ES-I3 (cell line): ENCODE measurements around the gene ECSIT.
A peak's percentile ranks its signal among the peaks of the same experiment; 100 is the strongest.

Experiments
- H3K36me3 ChIP-seq: 2 replicates; pipeline ENCODE4 v1.6.1; 2013; ENCODE audit warnings: mild to moderate bottlenecking, low read length, control low read depth, moderate library complexity; ENCODE audit not compliant: insufficient read depth
- H3K4me1 ChIP-seq: 2 replicates; pipeline ENCODE4 v1.6.1; 2013; ENCODE audit warnings: mild to moderate bottlenecking, control low read depth, low read length; ENCODE audit not compliant: insufficient read depth
- H3K9ac ChIP-seq: 2 replicates; pipeline ENCODE4 v1.6.1; 2013; ENCODE audit warnings: low read depth, mild to moderate bottlenecking, low read length, moderate library complexity
- H3K9me3 ChIP-seq: 2 replicates; pipeline ENCODE4 v1.6.1; 2013; ENCODE audit warnings: mild to moderate bottlenecking, low read length, moderate library complexity; ENCODE audit not compliant: control insufficient read depth, insufficient read depth

The ECSIT gene

GRCh38 chr19:11504502-11505031 lies 24.4 kb downstream of the ECSIT start:
- H3K9ac ChIP-seq: peak overlapping the region; percentile 61
- no peaks in the 10 kb centered on the region for H3K9me3 ChIP-seq
- H3K36me3 ChIP-seq: no peaks in the 10 kb centered on the region
- H3K4me1 ChIP-seq: no peaks in the 10 kb centered on the region; the same call in 1 of the 2 replicates

GRCh38 chr19:11499890-11500420 lies 29.0 kb downstream of the ECSIT start:
- H3K9ac ChIP-seq: no peak overlapping the region
- no peaks in the 10 kb centered on the region for H3K36me3 ChIP-seq
- H3K4me1 ChIP-seq: no peaks in the 10 kb centered on the region
- no peaks in the 10 kb centered on the region for H3K9me3 ChIP-seq

GRCh38 chr19:11499220-11499726 lies 29.7 kb downstream of the ECSIT start:
- Histone ChIP-seq H3K9ac (no peak overlapping the region), H3K4me1 (no peaks in the 10 kb centered on the region), H3K36me3 (no peaks in the 10 kb centered on the region), H3K9me3 (no peaks in the 10 kb centered on the region)

- Histone ChIP-seq H3K9me3 (no peaks in the 10 kb centered on the region), H3K4me1 (no peaks in the 10 kb centered on the region), H3K9ac (no peak overlapping the region), H3K36me3 (no peaks in the 10 kb centered on the region)
Measured at GRCh38 chr19:11496391-11497163, 32.4 kb downstream of the ECSIT start.

- Histone ChIP-seq H3K9ac (no peak overlapping the region), H3K4me1 (no peaks in the 10 kb centered on the region), H3K9me3 (no peaks in the 10 kb centered on the region), H3K36me3 (no peaks in the 10 kb centered on the region)
Measured at GRCh38 chr19:11495885-11496284, 33.0 kb downstream of the ECSIT start.

- Histone ChIP-seq H3K9me3 (no peaks in the 10 kb centered on the region), H3K9ac (no peak overlapping the region), H3K36me3 (no peaks in the 10 kb centered on the region)
Measured at GRCh38 chr19:11495481-11495880, 33.5 kb downstream of the ECSIT start.

GRCh38 chr19:11494634-11495285 lies 34.2 kb downstream of the ECSIT start:
- H3K9ac ChIP-seq: no peak overlapping the region
- no peaks in the 10 kb centered on the region for H3K9me3 ChIP-seq
- no peaks in the 10 kb centered on the region for H3K4me1 ChIP-seq
- no peaks in the 10 kb centered on the region for H3K36me3 ChIP-seq

More at GRCh38 chr19:11495481-11495880, 33.5 kb downstream of the ECSIT start:
- H3K4me1 ChIP-seq: no peaks in the 10 kb centered on the region

- Histone ChIP-seq H3K36me3 (no peaks in the 10 kb centered on the region), H3K9ac (no peak overlapping the region), H3K4me1 (no peaks in the 10 kb centered on the region), H3K9me3 (no peaks in the 10 kb centered on the region)
Measured at GRCh38 chr19:11489378-11489777, 39.6 kb downstream of the ECSIT start.

GRCh38 chr19:11486661-11487503 lies 42.1 kb downstream of the ECSIT start:
- Histone ChIP-seq H3K9ac (no peak overlapping the region), H3K9me3 (no peaks in the 10 kb centered on the region), H3K36me3 (no peaks in the 10 kb centered on the region), H3K4me1 (no peaks in the 10 kb centered on the region)

GRCh38 chr19:11485245-11485837 lies 43.6 kb downstream of the ECSIT start:
- Histone ChIP-seq H3K9me3 (no peaks in the 10 kb centered on the region), H3K9ac (no peak overlapping the region), H3K4me1 (no peaks in the 10 kb centered on the region), H3K36me3 (no peaks in the 10 kb centered on the region)

- H3K36me3 ChIP-seq: no peaks in the 10 kb centered on the region
Measured at GRCh38 chr19:11483366-11484111, 45.4 kb downstream of the ECSIT start.

GRCh38 chr19:11482384-11483050 lies 46.4 kb downstream of the ECSIT start:
- Histone ChIP-seq H3K9me3 (no peaks in the 10 kb centered on the region), H3K4me1 (peaks cover 3% of the 10 kb centered on the region; the same call in 1 of the 2 replicates), H3K36me3 (no peaks in the 10 kb centered on the region), H3K9ac (peak overlapping the region; percentile 36; the same call in 1 of the 2 replicates)

More at GRCh38 chr19:11483366-11484111, 45.4 kb downstream of the ECSIT start:
- Histone ChIP-seq H3K9ac (no peak overlapping the region), H3K9me3 (no peaks in the 10 kb centered on the region), H3K4me1 (peaks cover 3% of the 10 kb centered on the region; the same call in 1 of the 2 replicates)
